GM12864 (cell line): ENCODE data around the gene ZNF587B.
"Not testable (repeated sequence)": the region's sequence is repeated elsewhere in the genome, so short reads cannot be mapped to it uniquely, and the experiment has no call there.

Experiments used
- DNase-seq: peaks from one replicate; pipeline ENCODE4 v3.0.0-alpha.2; 2011; ENCODE audit warnings: low read depth
- H3K4me3 ChIP-seq: 2 replicates; pipeline ENCODE4 v1.5.1; 2011; ENCODE audit warnings: mild to moderate bottlenecking, low read depth, low read length, control low read depth
- CTCF ChIP-seq: IDR thresholded peaks from 2 replicates; pipeline ENCODE4 v1.5.1; 2011; ENCODE audit warnings: low read depth, mild to moderate bottlenecking, moderate library complexity, low read length, control low read depth, inconsistent platforms; ENCODE audit errors: missing control alignments

ZNF587B gene

DNA sequence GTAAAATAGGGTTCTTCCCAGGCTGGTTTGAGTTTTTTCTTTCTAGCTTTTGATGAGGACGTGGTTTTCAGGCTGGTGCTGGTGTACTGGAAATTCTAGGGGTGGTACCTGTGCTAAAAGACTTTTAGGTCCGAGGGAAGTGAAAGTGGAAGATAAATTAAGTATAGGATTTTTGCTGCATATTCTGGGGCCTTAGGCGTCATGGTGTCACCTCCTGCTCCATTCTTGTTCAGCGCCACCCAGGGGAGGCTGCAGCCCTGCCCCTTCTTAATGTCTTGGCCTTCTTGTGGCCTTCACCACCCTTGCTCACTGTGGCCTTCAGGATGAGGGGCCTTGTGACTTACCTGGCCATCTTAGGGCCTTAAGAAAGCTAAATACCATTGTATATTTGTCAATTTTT lies 27.8 kb upstream of the ZNF587B start:
- no peak for DNase-seq
- no peak for TF ChIP-seq CTCF
- H3K4me3 ChIP-seq = no peak overlapping the region

DNA sequence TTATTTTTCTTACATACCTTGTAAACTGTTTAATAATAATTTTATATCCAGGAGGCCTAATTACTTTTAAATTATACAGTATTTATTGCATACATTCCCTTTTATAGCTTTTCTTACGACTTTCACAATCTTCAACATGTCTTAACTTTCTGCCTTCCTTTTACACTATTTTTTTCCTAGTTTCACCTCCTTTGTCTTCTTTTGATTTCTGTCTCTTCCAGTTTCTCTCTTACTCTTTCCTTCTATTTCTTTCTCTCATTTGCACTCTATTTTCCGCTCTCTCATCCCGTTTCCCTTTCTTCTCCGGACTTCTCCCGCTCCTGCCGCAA lies 26.9 kb upstream of the ZNF587B start:
- no peak for TF ChIP-seq CTCF
- H3K4me3 ChIP-seq = no peak overlapping the region
- DNase-seq = no peak

GRCh38 chr19:57803594-57804325 lies 26.3 kb upstream of the ZNF587B start:
- DNase-seq = no peak
- no peak for TF ChIP-seq CTCF
- no peak overlapping the region for H3K4me3 ChIP-seq

DNA sequence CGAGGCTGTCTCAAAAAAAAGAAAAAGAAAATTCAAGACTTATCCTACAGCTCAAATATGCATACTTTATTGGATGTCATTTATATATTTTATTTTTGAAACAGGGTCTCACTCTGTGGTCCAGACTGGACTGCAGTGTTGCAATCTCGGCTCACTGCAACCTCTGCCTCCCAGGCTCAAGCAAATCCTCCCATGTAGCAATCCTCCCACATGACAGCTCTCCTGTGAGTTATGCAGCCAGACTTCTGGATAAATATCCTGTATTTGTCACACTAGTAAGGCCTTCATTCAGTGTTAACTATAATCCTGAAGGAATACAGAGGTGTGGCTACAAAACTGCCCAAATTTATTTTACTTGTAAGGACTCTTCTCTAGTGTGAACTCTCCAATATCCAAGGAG lies 22.6 kb upstream of the ZNF587B start:
- no peak for TF ChIP-seq CTCF
- no peak for DNase-seq
- H3K4me3 ChIP-seq = no peak overlapping the region

GRCh38 chr19:57810410-57811295 lies 19.4 kb upstream of the ZNF587B start:
- not testable (repeated sequence) for DNase-seq, H3K4me3 ChIP-seq

DNA sequence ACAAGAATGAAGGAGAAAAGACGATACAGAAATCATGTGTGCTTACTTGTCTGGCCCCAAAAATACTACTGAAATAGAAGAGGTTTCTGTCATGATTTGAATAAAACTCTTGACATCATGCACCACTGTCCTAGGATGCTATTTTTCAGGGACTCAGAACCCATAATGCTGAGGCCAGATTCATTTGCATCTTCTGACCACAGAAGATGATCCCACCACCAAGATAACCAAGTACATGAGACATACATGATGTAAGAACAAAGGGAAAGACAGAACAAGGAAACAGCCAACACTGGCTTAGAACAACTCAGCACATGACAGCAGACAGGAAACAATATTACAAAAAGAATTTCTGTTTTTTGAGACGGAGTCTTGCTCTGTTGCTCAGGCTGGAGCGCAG lies 17.9 kb upstream of the ZNF587B start:
- no peak for DNase-seq
- TF ChIP-seq CTCF = no peak
- no peak overlapping the region for H3K4me3 ChIP-seq

- not testable (repeated sequence) for H3K4me3 ChIP-seq, DNase-seq
These were observed 16.9 kb upstream of the ZNF587B start for GRCh38 chr19:57812975-57813820.
